Peyer's patch (tissue), 4 donors: ENCODE data around the gene EPS8L1.

Experiments
- CTCF ChIP-seq, 6 experiments: fragments of 450-650 bp in 4 of 6; fragments of 200-600 bp in 2 of 6; sonication (generic) in 1 of 6; IDR thresholded peaks; one replicate each; pipeline ENCODE4 v1.5.1; 2017 to 2019; ENCODE audit warnings: antibody characterized with exemption in 6 of 6, mild to moderate bottlenecking in 3 of 6, moderate library complexity in 1 of 6
- POLR2A ChIP-seq, 2 donors: fragments of 450-650 bp; IDR thresholded peaks; one replicate each; pipeline ENCODE4 v1.5.1; 2017; ENCODE audit warnings: antibody characterized with exemption in 2 of 2, mild to moderate bottlenecking in 2 of 2, moderate library complexity in 2 of 2

GRCh38 chr19:55085923-55086715, 10.4 kb downstream of the EPS8L1 start:
- no peak for TF ChIP-seq POLR2A (IDR thresholded peaks at IDR 0.05)
- TF ChIP-seq CTCF (IDR thresholded peaks at IDR 0.05), result no peak
